Spinal cord (tissue), 10 donors: ENCODE measurements around the gene SGCE. TPM values are rescaled to one million over a fixed set of nuclear protein-coding genes. Genes with fewer than 3 reads are reported as not detected.

Source experiments
- DNase-seq, 6 donors: peaks; one replicate each; pipeline versions ENCODE4 v3.0.0 to v3.0.0-alpha.2; 2013 to 2015; ENCODE audit warnings: low spot score in 6 of 6, low read depth in 4 of 6
- H3K27ac ChIP-seq: one replicate; pipeline ENCODE4 v1.5.1; 2013; ENCODE audit warnings: low read depth, low read length, control low read depth
- H3K27me3 ChIP-seq: one replicate; pipeline ENCODE4 v1.6.1; 2013; ENCODE audit warnings: low read length; ENCODE audit not compliant: control insufficient read depth, insufficient read depth
- H3K36me3 ChIP-seq: one replicate; pipeline ENCODE4 v1.6.1; 2013; ENCODE audit warnings: low read length; ENCODE audit not compliant: control insufficient read depth, insufficient read depth
- H3K4me1 ChIP-seq: one replicate; pipeline ENCODE4 v1.6.1; 2013; ENCODE audit warnings: low read length; ENCODE audit not compliant: control insufficient read depth, insufficient read depth
- H3K4me3 ChIP-seq: one replicate; pipeline ENCODE4 v1.5.1; 2013; ENCODE audit warnings: low read depth, low read length, control low read depth
- H3K9me3 ChIP-seq: one replicate; pipeline ENCODE4 v1.6.1; 2013; ENCODE audit warnings: low read length; ENCODE audit not compliant: control insufficient read depth, insufficient read depth
- WGBS: methylation state at CpG from one replicate; pipeline ENCODE4 v1.1.5; 2013; ENCODE audit warnings: missing lambda C conversion rate; ENCODE audit not compliant: insufficient coverage; 5-methylcytosine and 5-hydroxymethylcytosine counted together
- polyA plus RNA-seq, 2 donors: library from polyadenylated mRNA; unstranded; fragments of 120-200 nt; gene quantifications; one replicate each; pipeline ENCODE4 v1.2.1, GENCODE V29; 2013; ENCODE audit not compliant: insufficient read length in 2 of 2
- total RNA-seq, 2 donors: library from RNA; depleted of rRNA in 1 of 2; stranded (reverse); fragments of 120-200 nt in 1 of 2; fragments of >200 nt in 1 of 2; gene quantifications; one replicate each; pipeline versions ENCODE4 v1.2.3 to v1.2.4, GENCODE V29; 2013 to 2014
- donor health status: healthy.

Gene SGCE
- total and polyA plus RNA-seq, 4 donors = 76.8 to 146 (median 90.8) TPM

DNA sequence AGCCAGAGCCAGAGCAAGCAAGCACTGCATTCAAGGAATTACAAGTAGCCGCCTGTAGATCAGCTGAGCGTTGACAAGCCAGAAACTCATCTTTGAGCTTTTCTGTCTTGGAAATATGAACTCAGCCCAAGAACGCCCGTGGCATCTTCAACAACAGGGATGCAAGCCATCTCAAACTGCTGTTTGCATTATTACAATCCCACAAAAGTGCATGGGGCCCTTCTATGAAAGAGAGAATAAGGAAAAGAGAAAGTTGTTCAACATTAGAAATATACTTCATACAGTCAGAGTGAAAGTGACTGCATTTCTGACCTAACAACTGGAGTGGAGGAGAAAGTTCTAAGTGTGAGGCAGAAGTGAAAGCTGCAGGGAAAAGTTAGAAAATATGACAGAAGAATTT lies 6.5 kb downstream of the SGCE start:
- Histone ChIP-seq H3K36me3 (no peaks in the 10 kb centered on the region), H3K4me1 (peaks cover 3% of the 10 kb centered on the region), H3K4me3 (no peak overlapping the region), H3K27me3 (no peaks in the 10 kb centered on the region), H3K27ac (peak overlapping the region; percentile 47), H3K9me3 (no peaks in the 10 kb centered on the region)
- 60% methylated on average over 2 of the region's 4 CpGs for WGBS
- DNase-seq = peak in 1 of 6 donors; percentile 49

DNA sequence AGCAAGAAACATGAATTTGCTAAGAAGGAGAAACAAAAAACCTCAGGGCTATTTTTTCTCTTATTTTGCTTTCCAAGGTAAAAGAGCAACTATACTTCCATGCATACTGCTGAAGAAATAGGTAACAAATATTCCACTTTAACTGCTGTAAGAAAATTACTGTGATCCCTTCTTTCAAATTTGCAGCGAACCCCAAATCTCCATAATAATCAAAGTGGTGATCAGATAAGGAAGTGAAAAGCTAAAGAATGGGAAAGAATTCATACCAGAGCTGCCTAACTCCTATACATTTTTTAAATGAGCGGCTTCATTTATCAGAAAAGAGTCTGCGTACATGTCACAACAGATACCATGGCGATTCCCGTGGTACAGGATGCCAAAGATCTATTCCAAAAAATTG lies 7.2 kb downstream of the SGCE start:
- Histone ChIP-seq H3K27me3 (no peaks in the 10 kb centered on the region), H3K4me3 (no peak overlapping the region), H3K27ac (no peak overlapping the region), H3K9me3 (no peaks in the 10 kb centered on the region), H3K36me3 (no peaks in the 10 kb centered on the region), H3K4me1 (peaks cover 3% of the 10 kb centered on the region)
- DNase-seq = no peak
- WGBS = no CpG with 5 or more reads among the region's 5 CpGs

DNA sequence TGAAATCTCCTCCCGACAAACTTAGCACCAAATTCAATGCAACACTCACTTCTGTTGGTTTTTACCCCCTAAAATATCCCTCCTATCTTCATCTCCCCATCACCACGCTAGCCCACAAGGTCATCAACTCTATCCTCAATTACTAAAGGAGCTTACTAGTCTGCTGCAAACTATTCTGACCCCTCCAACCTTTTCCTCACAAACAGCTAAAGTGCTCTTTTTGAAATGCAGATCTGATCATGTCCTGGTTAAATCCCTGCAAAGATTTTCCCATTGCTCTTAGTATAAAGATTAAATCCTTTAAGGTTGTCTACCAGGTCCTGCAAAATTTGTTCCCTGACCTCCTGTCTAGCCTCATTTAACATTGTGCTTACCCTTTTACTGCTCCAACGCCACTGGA lies 8.6 kb downstream of the SGCE start:
- DNase-seq = no peak
- no peaks in the 10 kb centered on the region for H3K36me3 ChIP-seq
- WGBS = 90% methylated on average over 3 of the region's 3 CpGs
- no peaks in the 10 kb centered on the region for H3K9me3 ChIP-seq
- peaks cover 3% of the 10 kb centered on the region for H3K4me1 ChIP-seq
- no peaks in the 10 kb centered on the region for H3K27me3 ChIP-seq
- H3K27ac ChIP-seq = no peak overlapping the region
- H3K4me3 ChIP-seq = no peak overlapping the region

DNA sequence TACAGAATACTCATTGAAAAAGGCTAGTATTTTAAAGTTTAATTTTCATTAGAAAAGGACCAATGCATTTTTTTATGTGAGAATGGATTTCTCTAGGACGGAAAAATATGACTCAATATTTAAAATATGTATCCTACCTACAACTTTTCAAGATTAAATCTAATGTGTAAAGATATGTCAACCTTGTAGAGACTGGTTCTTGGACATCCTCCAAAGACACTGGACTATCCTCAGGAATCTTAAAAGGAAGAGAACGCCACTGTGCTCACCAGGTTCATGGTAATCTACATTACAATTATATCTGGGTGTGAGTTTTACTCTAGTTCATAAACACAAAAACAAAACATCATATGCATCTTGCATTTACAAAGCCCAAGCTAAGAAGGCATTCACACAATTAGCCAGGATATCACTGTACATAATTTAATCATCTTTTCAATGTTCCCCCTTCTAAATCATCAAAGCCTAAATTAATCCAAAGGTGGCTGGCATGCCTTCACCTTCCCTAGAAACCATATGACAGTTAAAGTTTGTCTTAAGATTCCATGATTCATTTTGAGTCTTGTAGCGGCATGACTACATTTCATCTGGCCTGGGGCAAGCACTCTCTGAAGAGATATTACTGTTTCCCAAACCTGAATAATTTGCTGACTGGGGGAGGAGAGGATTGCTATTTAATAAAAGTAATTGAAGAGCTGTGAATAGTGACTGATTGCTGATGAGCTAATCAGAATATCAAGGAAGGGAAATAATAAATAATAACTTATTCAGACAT lies 12.0 kb downstream of the SGCE start:
- DNase-seq = no peak
- H3K4me3 ChIP-seq = no peak overlapping the region
- no peaks in the 10 kb centered on the region for H3K4me1 ChIP-seq
- H3K27ac ChIP-seq = no peak overlapping the region
- WGBS = no CpG with 5 or more reads among the region's 3 CpGs
- no peaks in the 10 kb centered on the region for H3K27me3 ChIP-seq
- H3K36me3 ChIP-seq = peaks cover 4% of the 10 kb centered on the region
- H3K9me3 ChIP-seq = no peaks in the 10 kb centered on the region

DNA sequence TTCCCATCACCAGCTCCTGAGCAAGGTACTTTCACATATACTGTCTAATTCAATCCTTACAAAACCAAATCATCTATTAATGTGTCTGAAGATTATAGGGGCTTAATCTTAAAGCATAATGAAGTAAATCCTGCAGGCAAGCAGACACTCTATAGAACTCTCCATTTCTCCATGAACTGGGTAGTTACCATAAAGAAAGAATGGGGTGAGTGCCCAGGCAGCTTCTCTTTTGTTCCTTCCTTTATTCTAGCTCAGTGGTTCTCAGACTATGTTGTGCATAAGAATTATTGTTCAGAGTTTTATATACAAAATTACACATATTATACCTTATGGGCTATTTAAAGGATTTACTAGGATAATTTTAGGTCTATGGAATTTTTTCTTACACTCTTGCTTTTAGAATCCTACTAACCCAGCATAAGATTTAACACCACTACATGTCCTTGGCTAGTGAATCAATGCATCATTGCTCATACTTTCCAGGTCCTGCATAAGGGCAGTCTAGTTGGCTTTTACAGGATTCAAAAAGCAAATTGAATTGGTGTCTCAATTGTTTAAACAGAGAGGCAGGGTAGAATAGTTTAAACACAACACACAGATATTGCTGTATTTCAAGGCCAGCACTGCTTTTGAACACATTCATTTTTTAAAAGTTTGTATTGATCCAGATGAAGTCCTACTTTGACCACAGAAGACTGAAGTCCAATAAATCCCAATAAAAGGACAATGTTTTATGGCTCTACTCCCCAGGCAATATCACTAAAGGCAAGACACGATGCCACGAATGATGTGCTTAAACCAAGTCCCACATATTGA lies 12.9 kb downstream of the SGCE start:
- no peaks in the 10 kb centered on the region for H3K4me1 ChIP-seq
- H3K36me3 ChIP-seq = peaks cover 4% of the 10 kb centered on the region
- no peak overlapping the region for H3K27ac ChIP-seq
- no peak for DNase-seq
- H3K9me3 ChIP-seq = no peaks in the 10 kb centered on the region
- H3K27me3 ChIP-seq = no peaks in the 10 kb centered on the region
- WGBS = no CpG with 5 or more reads among the region's 2 CpGs
- H3K4me3 ChIP-seq = no peak overlapping the region

DNA sequence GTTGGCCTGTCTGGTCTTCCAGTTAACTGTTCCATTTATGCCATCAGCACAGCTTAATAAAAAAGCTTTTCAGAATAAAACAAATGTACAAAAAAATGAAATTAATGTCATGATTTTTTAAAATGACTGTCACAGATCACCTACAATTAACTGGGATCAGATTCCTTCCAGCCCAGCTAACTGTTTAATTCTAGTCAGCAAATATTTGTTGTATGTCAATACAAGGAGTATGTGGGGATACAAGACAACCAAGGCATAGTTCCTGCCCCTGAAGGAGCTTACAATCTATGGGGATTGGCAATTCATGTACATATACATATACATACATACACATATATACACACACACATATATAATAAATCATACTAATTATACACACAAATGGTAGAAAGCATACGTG lies 16.5 kb downstream of the SGCE start:
- no peaks in the 10 kb centered on the region for H3K9me3 ChIP-seq
- no peak overlapping the region for H3K27ac ChIP-seq
- no peak overlapping the region for H3K4me3 ChIP-seq
- H3K36me3 ChIP-seq = peaks cover 4% of the 10 kb centered on the region
- H3K4me1 ChIP-seq = no peaks in the 10 kb centered on the region
- no peak for DNase-seq
- WGBS = no CpG with 5 or more reads among the region's 1 CpG
- H3K27me3 ChIP-seq = no peaks in the 10 kb centered on the region

DNA sequence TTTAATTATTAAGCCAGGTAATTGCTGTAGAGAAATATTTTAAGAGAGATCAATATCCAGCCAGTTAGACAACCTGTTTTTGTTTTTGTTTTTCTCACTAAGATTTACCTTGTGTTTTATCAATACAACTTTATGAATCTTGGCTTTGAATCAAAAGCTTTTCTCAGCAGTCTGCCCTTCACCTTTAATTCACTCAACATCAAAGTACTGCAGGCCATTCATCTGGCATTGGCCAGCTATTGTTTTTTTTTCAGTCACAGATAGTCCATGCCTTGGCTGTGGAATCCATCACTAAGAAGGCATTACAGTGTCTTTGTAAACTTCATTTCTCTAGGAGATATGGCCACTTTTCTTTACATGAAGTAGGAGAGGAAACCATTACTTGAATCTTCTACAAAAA lies 20.2 kb downstream of the SGCE start:
- no peaks in the 10 kb centered on the region for H3K4me1 ChIP-seq
- peaks cover 3% of the 10 kb centered on the region for H3K36me3 ChIP-seq
- H3K9me3 ChIP-seq = no peaks in the 10 kb centered on the region
- H3K27me3 ChIP-seq = no peaks in the 10 kb centered on the region
- DNase-seq = no peak
- no peak overlapping the region for H3K4me3 ChIP-seq
- H3K27ac ChIP-seq = no peak overlapping the region

DNA sequence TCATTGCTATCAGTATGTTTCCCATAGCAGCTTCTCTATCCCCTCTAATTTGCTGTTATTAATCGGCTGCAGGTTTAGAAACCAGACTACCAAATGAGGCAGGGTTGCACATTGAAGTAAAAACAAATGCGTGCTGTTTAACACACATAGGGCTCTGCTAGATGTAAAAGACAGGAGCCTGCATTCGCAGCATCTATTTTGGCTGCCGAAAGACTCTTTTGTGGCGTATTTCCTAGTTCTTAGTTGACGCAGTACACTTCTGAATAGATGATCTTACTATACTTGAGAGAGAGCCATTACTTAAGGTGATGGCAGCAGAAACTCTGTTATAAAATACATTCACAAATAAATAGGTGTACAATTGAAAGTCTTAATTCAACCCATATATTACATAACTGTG lies 21.4 kb downstream of the SGCE start:
- 48% methylated on average over 4 of the region's 6 CpGs for WGBS
- H3K4me1 ChIP-seq = no peaks in the 10 kb centered on the region
- H3K4me3 ChIP-seq = no peak overlapping the region
- peak in 1 of 6 donors; percentile 27 for DNase-seq
- H3K27ac ChIP-seq = no peak overlapping the region
- no peaks in the 10 kb centered on the region for H3K9me3 ChIP-seq
- H3K36me3 ChIP-seq = no peaks in the 10 kb centered on the region
- no peaks in the 10 kb centered on the region for H3K27me3 ChIP-seq

DNA sequence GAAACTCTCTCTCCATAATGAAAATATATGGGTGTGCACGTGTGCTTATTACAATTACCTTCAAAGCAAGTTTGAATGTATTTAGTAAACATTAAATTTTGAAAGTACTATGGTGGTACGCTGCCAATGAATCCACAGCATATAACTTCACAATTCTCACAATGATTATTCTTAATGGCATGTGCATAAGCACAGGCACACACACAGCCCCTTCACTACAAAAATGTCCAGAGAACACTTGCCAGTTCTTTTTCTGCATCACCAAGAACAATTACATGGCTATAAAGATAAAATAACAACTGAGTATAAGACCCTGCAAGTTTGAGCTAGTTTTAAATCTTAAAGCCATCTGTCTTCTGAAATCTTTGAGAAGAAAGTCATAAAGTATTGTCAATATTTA lies 22.2 kb downstream of the SGCE start:
- no peaks in the 10 kb centered on the region for H3K36me3 ChIP-seq
- no peak for DNase-seq
- no peak overlapping the region for H3K4me3 ChIP-seq
- no CpG with 5 or more reads among the region's 2 CpGs for WGBS
- no peaks in the 10 kb centered on the region for H3K27me3 ChIP-seq
- no peak overlapping the region for H3K27ac ChIP-seq
- H3K4me1 ChIP-seq = no peaks in the 10 kb centered on the region
- H3K9me3 ChIP-seq = no peaks in the 10 kb centered on the region

DNA sequence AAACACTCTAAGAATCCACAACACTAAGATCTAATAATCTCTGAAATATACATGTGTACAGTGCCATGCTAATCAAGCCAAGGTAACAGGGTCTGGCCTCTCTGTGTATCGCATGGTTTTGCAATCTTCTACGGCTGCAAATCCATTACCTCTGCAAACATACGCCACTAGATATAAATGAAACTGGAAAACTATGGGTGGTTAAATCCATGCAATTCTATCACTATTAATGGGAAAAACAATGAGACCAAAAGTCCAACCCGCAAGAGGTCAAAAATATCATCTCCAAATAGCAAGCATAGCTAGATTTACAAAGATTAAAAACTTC lies 23.0 kb downstream of the SGCE start:
- WGBS = no CpG with 5 or more reads among the region's 4 CpGs
- Histone ChIP-seq H3K4me1 (no peaks in the 10 kb centered on the region), H3K4me3 (no peak overlapping the region), H3K27ac (no peak overlapping the region), H3K9me3 (no peaks in the 10 kb centered on the region), H3K27me3 (no peaks in the 10 kb centered on the region), H3K36me3 (no peaks in the 10 kb centered on the region)
- no peak for DNase-seq
